Hepatocyte (in vitro differentiated cells): ENCODE results near the gene SMIM10L1. TPM values are rescaled to one million over a fixed set of nuclear protein-coding genes. Genes with fewer than 3 reads are reported as not detected.

Experiments
- DNase-seq: peaks from one replicate; pipeline ENCODE4 v3.0.0-alpha.2; 2016; ENCODE audit warnings: low spot score
- H2AFZ ChIP-seq: fragments of 200-600 bp; sonication (generic); 2 replicates; pipeline ENCODE4 v1.6.0; 2016; ENCODE audit warnings: antibody characterized with exemption, mild to moderate bottlenecking
- H3K27ac ChIP-seq: fragments of 200-600 bp; sonication (generic); 2 replicates; pipeline ENCODE4 v1.5.1; 2016; ENCODE audit warnings: mild to moderate bottlenecking
- H3K27me3 ChIP-seq: fragments of 200-600 bp; sonication (generic); 2 replicates; pipeline ENCODE4 v1.6.1; 2016
- H3K36me3 ChIP-seq: fragments of 200-600 bp; sonication (generic); replicated peaks from 2 replicates; pipeline ENCODE4 v1.5.1; 2016; ENCODE audit warnings: low read depth; ENCODE audit not compliant: insufficient read depth
- H3K4me1 ChIP-seq: fragments of 200-600 bp; sonication (generic); 2 replicates; pipeline ENCODE4 v1.5.1; 2016; ENCODE audit warnings: mild to moderate bottlenecking, moderate library complexity; ENCODE audit not compliant: insufficient read depth
- H3K4me2 ChIP-seq: fragments of 200-600 bp; sonication (generic); 2 replicates; pipeline ENCODE4 v1.6.0; 2016
- H3K4me3 ChIP-seq: fragments of 200-600 bp; sonication (generic); 2 replicates; pipeline ENCODE4 v1.5.1; 2016; ENCODE audit warnings: mild to moderate bottlenecking
- H3K79me2 ChIP-seq: fragments of 200-600 bp; sonication (generic); 2 replicates; pipeline ENCODE4 v1.6.0; 2017; ENCODE audit warnings: mild to moderate bottlenecking
- H3K9me2 ChIP-seq: fragments of 200-600 bp; sonication (generic); replicated peaks from 2 replicates; pipeline ENCODE4 v1.6.0; 2017; ENCODE audit warnings: mild to moderate bottlenecking; ENCODE audit not compliant: insufficient read depth
- H3K9me3 ChIP-seq: fragments of 200-600 bp; sonication (generic); 2 replicates; pipeline ENCODE4 v1.5.1; 2016; ENCODE audit warnings: low read depth, mild to moderate bottlenecking
- H4K20me1 ChIP-seq: fragments of 200-600 bp; sonication (generic); 2 replicates; pipeline ENCODE4 v1.6.0; 2016; ENCODE audit warnings: mild to moderate bottlenecking; ENCODE audit not compliant: insufficient read depth, poor library complexity, severe bottlenecking
- EZH2 ChIP-seq: fragments of 200-600 bp; sonication (generic); IDR thresholded peaks from 2 replicates; pipeline ENCODE4 v1.6.1; 2016; ENCODE audit warnings: antibody characterized with exemption, mild to moderate bottlenecking, borderline replicate concordance
- EZH2phosphoT487 ChIP-seq: fragments of 200-600 bp; sonication (generic); IDR thresholded peaks from one replicate; pipeline ENCODE4 v1.6.1; 2018; ENCODE audit warnings: antibody characterized with exemption, mild to moderate bottlenecking, low read depth, moderate library complexity; ENCODE audit not compliant: unreplicated experiment, severe bottlenecking
- WGBS: methylation state at CpG from one replicate; pipeline ENCODE4 v1.1.6; 2016; ENCODE audit warnings: low lambda C conversion rate; ENCODE audit errors: missing lambda C conversion rate; 5-methylcytosine and 5-hydroxymethylcytosine counted together
- polyA plus RNA-seq: library from polyadenylated mRNA; unstranded; fragments of >200 nt; fragmentation: Nextera tagmentation; extraction: Ambion mirVana; gene quantifications from 2 replicates; pipeline ENCODE4 v1.2.1, GENCODE V29; 2016
- total RNA-seq: library from RNA; depleted of rRNA; stranded (reverse); fragments of >200 nt; gene quantifications from 2 replicates; pipeline ENCODE4 v1.2.3, GENCODE V29; 2014
- TF ChIP-seq, protein P1 (sequence below): fragments of 200-600 bp; sonication (generic); IDR thresholded peaks from 2 replicates; pipeline ENCODE4 v1.5.1; 2016; ENCODE audit warnings: antibody characterized with exemption, mild to moderate bottlenecking; ENCODE audit not compliant: poor library complexity

Gene SMIM10L1
- total and polyA plus RNA-seq, 2 experiments from 2014 or later = 8.8 to 13.1 TPM

DNA sequence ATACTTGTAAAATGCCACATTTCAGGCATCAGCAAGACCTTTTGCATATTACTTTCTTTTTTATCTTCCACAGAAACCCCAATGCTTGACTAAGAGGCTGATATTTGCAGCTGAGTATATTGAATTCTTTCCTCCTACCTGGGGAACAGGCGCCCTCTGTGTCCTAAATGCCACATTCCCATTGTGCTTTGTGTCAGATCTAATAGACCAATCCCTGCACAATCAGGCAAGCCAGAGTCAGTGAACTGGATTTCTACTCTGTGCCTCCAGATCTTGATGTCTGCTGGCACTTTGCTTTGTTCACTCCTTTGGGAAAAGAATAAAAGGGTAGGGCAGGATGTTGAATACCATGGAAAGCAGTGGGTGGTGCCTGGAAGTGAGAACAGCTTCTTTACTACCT, 38.1 kb downstream of the SMIM10L1 start:
- Histone ChIP-seq H3K27ac (no peak overlapping the region), H3K4me2 (no peak overlapping the region), H3K79me2 (no peaks in the 10 kb centered on the region), H3K36me3 (no peaks in the 10 kb centered on the region), H2AFZ (no peak overlapping the region), H3K4me1 (no peaks in the 10 kb centered on the region), H3K27me3 (no peaks in the 10 kb centered on the region), H4K20me1 (no peaks in the 10 kb centered on the region), H3K9me3 (no peaks in the 10 kb centered on the region), H3K9me2 (no peaks in the 10 kb centered on the region), H3K4me3 (no peak overlapping the region)
- TF ChIP-seq EZH2phosphoT487 = no peak
- TF ChIP-seq, protein P1, sequence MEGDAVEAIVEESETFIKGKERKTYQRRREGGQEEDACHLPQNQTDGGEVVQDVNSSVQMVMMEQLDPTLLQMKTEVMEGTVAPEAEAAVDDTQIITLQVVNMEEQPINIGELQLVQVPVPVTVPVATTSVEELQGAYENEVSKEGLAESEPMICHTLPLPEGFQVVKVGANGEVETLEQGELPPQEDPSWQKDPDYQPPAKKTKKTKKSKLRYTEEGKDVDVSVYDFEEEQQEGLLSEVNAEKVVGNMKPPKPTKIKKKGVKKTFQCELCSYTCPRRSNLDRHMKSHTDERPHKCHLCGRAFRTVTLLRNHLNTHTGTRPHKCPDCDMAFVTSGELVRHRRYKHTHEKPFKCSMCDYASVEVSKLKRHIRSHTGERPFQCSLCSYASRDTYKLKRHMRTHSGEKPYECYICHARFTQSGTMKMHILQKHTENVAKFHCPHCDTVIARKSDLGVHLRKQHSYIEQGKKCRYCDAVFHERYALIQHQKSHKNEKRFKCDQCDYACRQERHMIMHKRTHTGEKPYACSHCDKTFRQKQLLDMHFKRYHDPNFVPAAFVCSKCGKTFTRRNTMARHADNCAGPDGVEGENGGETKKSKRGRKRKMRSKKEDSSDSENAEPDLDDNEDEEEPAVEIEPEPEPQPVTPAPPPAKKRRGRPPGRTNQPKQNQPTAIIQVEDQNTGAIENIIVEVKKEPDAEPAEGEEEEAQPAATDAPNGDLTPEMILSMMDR = no peak
- no peak for TF ChIP-seq EZH2
- WGBS = 62% methylated on average over 1 of the region's 1 CpG
- DNase-seq = no peak

Other genes with a start within 250 kb of the SMIM10L1 start
- gene PRH2, start 242.0 kb upstream of the SMIM10L1 start, total RNA-seq = not detected in 2 replicates
- gene PRH2, start 242.0 kb upstream of the SMIM10L1 start, polyA plus RNA-seq = 0.36 TPM in 1 of 2 replicates, not detected in the other
- 5.6 and 6.6 TPM in 2 replicates for gene TAS2R14, start 231.9 kb upstream of the SMIM10L1 start, total RNA-seq
- 0.59 and 0.64 TPM in 2 replicates for gene TAS2R14, start 231.9 kb upstream of the SMIM10L1 start, polyA plus RNA-seq
- 1.5 and 2.0 TPM in 2 replicates for gene TAS2R50, start 184.3 kb upstream of the SMIM10L1 start, total RNA-seq
- gene TAS2R50, start 184.3 kb upstream of the SMIM10L1 start, polyA plus RNA-seq = not detected in 2 replicates
- 5.1 and 6.3 TPM in 2 replicates for gene TAS2R20, start 172.9 kb upstream of the SMIM10L1 start, total RNA-seq
- gene TAS2R20, start 172.9 kb upstream of the SMIM10L1 start, polyA plus RNA-seq = 0.36 and 0.41 TPM in 2 replicates
- 4.4 and 7.4 TPM in 2 replicates for gene TAS2R19, start 148.6 kb upstream of the SMIM10L1 start, total RNA-seq
- 0.16 and 1.4 TPM in 2 replicates for gene TAS2R19, start 148.6 kb upstream of the SMIM10L1 start, polyA plus RNA-seq
- 6.2 and 9.4 TPM in 2 replicates for gene TAS2R31, start 139.8 kb upstream of the SMIM10L1 start, total RNA-seq
- 0.17 TPM in 1 of 2 replicates, not detected in the other for gene TAS2R31, start 139.8 kb upstream of the SMIM10L1 start, polyA plus RNA-seq
- gene TAS2R46, start 108.9 kb upstream of the SMIM10L1 start, total RNA-seq = 2.6 and 2.9 TPM in 2 replicates
- gene TAS2R46, start 108.9 kb upstream of the SMIM10L1 start, polyA plus RNA-seq = not detected in 2 replicates
- 2.6 and 2.8 TPM in 2 replicates for gene TAS2R43, start 78.9 kb upstream of the SMIM10L1 start, total RNA-seq
- gene TAS2R43, start 78.9 kb upstream of the SMIM10L1 start, polyA plus RNA-seq = 0.44 and 0.69 TPM in 2 replicates
- 5.9 and 6.7 TPM in 2 replicates for gene TAS2R30, start 36.5 kb upstream of the SMIM10L1 start, total RNA-seq
- gene TAS2R30, start 36.5 kb upstream of the SMIM10L1 start, polyA plus RNA-seq = 0.08 TPM in 1 of 2 replicates, not detected in the other
- gene TAS2R42, start 15.7 kb downstream of the SMIM10L1 start, total RNA-seq = not detected in 2 replicates
- gene TAS2R42, start 15.7 kb downstream of the SMIM10L1 start, polyA plus RNA-seq = 0.39 TPM in 1 of 2 replicates, not detected in the other
- gene PRB3, start 98.5 kb downstream of the SMIM10L1 start, total RNA-seq = not detected in 2 replicates
- gene PRB3, start 98.5 kb downstream of the SMIM10L1 start, polyA plus RNA-seq = 0.56 TPM in 1 of 2 replicates, not detected in the other
- gene PRB4, start 139.2 kb downstream of the SMIM10L1 start, total RNA-seq = not detected in 2 replicates
- gene PRB4, start 139.2 kb downstream of the SMIM10L1 start, polyA plus RNA-seq = not detected in 2 replicates
- 0.10 TPM in 1 of 2 replicates, not detected in the other for gene PRB2, start 224.4 kb downstream of the SMIM10L1 start, total RNA-seq
- 1.5 and 2.0 TPM in 2 replicates for gene PRB2, start 224.4 kb downstream of the SMIM10L1 start, polyA plus RNA-seq